ENCODE data around the gene ZMYND8. TPM values are rescaled to one million over a fixed set of nuclear protein-coding genes. Genes with fewer than 3 reads are reported as not detected.

ZMYND8 gene
- total and polyA plus RNA-seq, 2 of the 4 experiments (the other 2 are of a cell fraction): 24.0 to 28.2 TPM

DNA sequence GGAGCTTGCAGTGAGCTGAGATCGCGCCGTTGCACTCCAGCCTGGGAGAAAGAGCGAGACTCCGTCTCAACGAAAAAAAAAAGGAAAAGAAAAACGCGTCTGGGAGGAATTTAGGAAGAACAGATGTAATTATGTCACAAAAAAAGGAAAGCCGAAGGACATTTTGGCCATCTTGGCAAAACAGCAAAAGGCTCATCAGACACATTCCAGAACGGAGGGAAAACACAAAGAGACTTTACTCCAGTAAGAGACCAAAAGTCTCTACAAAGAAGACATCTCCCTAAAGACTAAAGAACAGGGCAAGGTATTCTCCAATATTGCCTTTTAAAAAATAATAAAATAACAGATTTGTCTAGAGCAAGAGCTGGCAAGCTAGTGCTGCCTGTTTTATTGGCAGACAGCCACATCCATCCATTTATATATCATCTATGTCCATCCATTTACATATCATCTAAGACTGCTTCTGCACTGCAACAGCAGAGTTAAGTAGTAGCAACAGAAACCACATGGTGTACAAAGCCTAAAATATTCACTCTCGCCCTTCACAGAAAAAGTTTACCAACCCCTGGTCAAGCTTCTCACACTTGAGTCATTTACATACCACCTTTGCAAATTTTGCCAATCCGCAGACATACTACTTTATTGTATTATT, 133.9 kb downstream of the ZMYND8 start:
- Histone ChIP-seq H3K23ac (ENCODE audit: low read depth, low read length) (no peak overlapping the region), H2BK120ac (ENCODE audit: low read depth, low read length) (no peak overlapping the region), H4K8ac (ENCODE audit: low read depth in 2 of 2, low read length in 2 of 2) (no peak overlapping the region), H3K9me3 (ENCODE audit: control insufficient read depth, insufficient read depth, low read length) (no peaks in the 10 kb centered on the region), H2AK9ac (replicated peaks; ENCODE audit: low read depth, low read length, poor library complexity) (no peak overlapping the region), H3K4ac (ENCODE audit: low read depth, low read length) (no peak overlapping the region), H2AK5ac (ENCODE audit: low read depth, low read length) (no peak overlapping the region), H2AFZ (replicated peaks; ENCODE audit: low read length, poor library complexity) (no peak overlapping the region), H3K4me1 (ENCODE audit: control insufficient read depth, insufficient read depth, low read length) (no peaks in the 10 kb centered on the region), H3K9me1 (ENCODE audit: insufficient read depth, low read length) (no peaks in the 10 kb centered on the region; the same call in 1 of the 2 replicates), H2BK15ac (ENCODE audit: low read depth, low read length) (no peak overlapping the region), H3K18ac (ENCODE audit: low read depth, low read length) (no peak overlapping the region), H3K56ac (ENCODE audit: extremely low read depth, insufficient read depth, low read length) (no peak overlapping the region), H3K36me3 (ENCODE audit: control insufficient read depth, insufficient read depth, low read length) (peaks cover 46% of the 10 kb centered on the region), H4K5ac (ENCODE audit: low read depth, low read length) (no peak overlapping the region), H3K79me1 (ENCODE audit: low read depth in 1 of 2, low read length in 2 of 2) (peaks cover 9 to 30% of the 10 kb centered on the region in 2 experiments; a peak in 3 of 4 replicates), H4K20me1 (ENCODE audit: insufficient read depth, low read length) (no peaks in the 10 kb centered on the region), H3K4me3 (ENCODE audit: insufficient read depth, low read depth, low read length) (no peak overlapping the region), H4K91ac (ENCODE audit: insufficient read depth, low read depth, low read length) (no peak overlapping the region), H3K4me2 (ENCODE audit: low read depth, low read length) (no peak overlapping the region), H3K14ac (replicated peaks; ENCODE audit: low read depth, low read length) (no peak overlapping the region), H3K27me3 (ENCODE audit: control insufficient read depth, insufficient read depth, low read length) (no peaks in the 10 kb centered on the region), H3K27ac (ENCODE audit: insufficient read depth, low read length) (no peak overlapping the region), H2BK5ac (ENCODE audit: low read depth, low read length, poor library complexity, severe bottlenecking) (no peak overlapping the region), H3K9ac (ENCODE audit: low read depth, low read length) (no peak overlapping the region), H2BK20ac (ENCODE audit: low read depth, low read length) (no peak overlapping the region)
- TF ChIP-seq CEBPB (IDR thresholded peaks at IDR 0.05; ENCODE audit: low read depth, low read length) (no peak), MAZ (IDR thresholded peaks at IDR 0.05; ENCODE audit: borderline replicate concordance, low read depth, low read length) (no peak), RAD21 (IDR thresholded peaks at IDR 0.05; ENCODE audit: low read length) (no peak), FOS (IDR thresholded peaks at IDR 0.05; ENCODE audit: low read depth, low read length) (no peak), MXI1 (IDR thresholded peaks at IDR 0.05; ENCODE audit: borderline replicate concordance, low read depth, low read length) (no peak), RCOR1 (IDR thresholded peaks at IDR 0.05; ENCODE audit: insufficient replicate concordance, low read length) (no peak), RFX5 (IDR thresholded peaks at IDR 0.05; ENCODE audit: low read depth, low read length) (no peak), BHLHE40 (IDR thresholded peaks at IDR 0.05; ENCODE audit: low read depth, low read length) (no peak), MAFK (IDR thresholded peaks at IDR 0.05; ENCODE audit: low read depth, low read length) (no peak), NFE2L2 (IDR thresholded peaks at IDR 0.05; ENCODE audit: low read depth, low read length) (no peak), CHD1 (IDR thresholded peaks at IDR 0.05; ENCODE audit: low read depth, low read length) (no peak), POLR2A (IDR thresholded peaks at IDR 0.05; ENCODE audit: low read depth, low read length) (no peak)
- TF ChIP-seq, protein P1, sequence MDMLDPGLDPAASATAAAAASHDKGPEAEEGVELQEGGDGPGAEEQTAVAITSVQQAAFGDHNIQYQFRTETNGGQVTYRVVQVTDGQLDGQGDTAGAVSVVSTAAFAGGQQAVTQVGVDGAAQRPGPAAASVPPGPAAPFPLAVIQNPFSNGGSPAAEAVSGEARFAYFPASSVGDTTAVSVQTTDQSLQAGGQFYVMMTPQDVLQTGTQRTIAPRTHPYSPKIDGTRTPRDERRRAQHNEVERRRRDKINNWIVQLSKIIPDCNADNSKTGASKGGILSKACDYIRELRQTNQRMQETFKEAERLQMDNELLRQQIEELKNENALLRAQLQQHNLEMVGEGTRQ (IDR thresholded peaks at IDR 0.05; ENCODE audit: low read depth, low read length): no peak
- TF ChIP-seq, protein P2, sequence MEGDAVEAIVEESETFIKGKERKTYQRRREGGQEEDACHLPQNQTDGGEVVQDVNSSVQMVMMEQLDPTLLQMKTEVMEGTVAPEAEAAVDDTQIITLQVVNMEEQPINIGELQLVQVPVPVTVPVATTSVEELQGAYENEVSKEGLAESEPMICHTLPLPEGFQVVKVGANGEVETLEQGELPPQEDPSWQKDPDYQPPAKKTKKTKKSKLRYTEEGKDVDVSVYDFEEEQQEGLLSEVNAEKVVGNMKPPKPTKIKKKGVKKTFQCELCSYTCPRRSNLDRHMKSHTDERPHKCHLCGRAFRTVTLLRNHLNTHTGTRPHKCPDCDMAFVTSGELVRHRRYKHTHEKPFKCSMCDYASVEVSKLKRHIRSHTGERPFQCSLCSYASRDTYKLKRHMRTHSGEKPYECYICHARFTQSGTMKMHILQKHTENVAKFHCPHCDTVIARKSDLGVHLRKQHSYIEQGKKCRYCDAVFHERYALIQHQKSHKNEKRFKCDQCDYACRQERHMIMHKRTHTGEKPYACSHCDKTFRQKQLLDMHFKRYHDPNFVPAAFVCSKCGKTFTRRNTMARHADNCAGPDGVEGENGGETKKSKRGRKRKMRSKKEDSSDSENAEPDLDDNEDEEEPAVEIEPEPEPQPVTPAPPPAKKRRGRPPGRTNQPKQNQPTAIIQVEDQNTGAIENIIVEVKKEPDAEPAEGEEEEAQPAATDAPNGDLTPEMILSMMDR (conservative IDR thresholded peaks at IDR 0.05; ENCODE audit: low read depth, low read length): no peak
- TF ChIP-seq, protein P3, sequence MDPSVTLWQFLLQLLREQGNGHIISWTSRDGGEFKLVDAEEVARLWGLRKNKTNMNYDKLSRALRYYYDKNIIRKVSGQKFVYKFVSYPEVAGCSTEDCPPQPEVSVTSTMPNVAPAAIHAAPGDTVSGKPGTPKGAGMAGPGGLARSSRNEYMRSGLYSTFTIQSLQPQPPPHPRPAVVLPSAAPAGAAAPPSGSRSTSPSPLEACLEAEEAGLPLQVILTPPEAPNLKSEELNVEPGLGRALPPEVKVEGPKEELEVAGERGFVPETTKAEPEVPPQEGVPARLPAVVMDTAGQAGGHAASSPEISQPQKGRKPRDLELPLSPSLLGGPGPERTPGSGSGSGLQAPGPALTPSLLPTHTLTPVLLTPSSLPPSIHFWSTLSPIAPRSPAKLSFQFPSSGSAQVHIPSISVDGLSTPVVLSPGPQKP (IDR thresholded peaks at IDR 0.05; ENCODE audit: borderline replicate concordance, low read depth, low read length): no peak
- DNase-seq (no peak), ATAC-seq (ENCODE audit: low read depth) (no peak)
- BruUV-seq (replicated peaks): no TSS peak
- CTCF ChIA-PET: interaction anchor here (1.1 kb wide), 1 partner anchor 161 kb away, joined by 3 read pairs; no protein-coding TSS in a partner anchor
- 92% methylated on average over 6 of the region's 12 CpGs; no CpG with 5 or more reads in 1 of the 2 experiments for WGBS, 2 experiments (ENCODE audit: extremely low coverage in 2 of 2, insufficient read length in 1 of 2)
- POLR2A ChIA-PET (ENCODE audit: unreplicated experiment): no interaction called here
- dilution Hi-C loops (cut with HindIII; ENCODE audit: low sequenced_read_pairs, unreplicated experiment): no loop called here
- intact Hi-C loops (cut with micrococcal nuclease): no loop called here
- in situ Hi-C loops (cut with MboI; ENCODE audit: low sequenced_read_pairs): no loop called here

Data from IMR-90 (cell line).